ENCODE results near the gene RALGPS2. TPM values are rescaled to one million over a fixed set of nuclear protein-coding genes. Genes with fewer than 3 reads are reported as not detected.

Gene RALGPS2
- total RNA-seq, 1 donor from 2014 or later, result 47.8 TPM

DNA sequence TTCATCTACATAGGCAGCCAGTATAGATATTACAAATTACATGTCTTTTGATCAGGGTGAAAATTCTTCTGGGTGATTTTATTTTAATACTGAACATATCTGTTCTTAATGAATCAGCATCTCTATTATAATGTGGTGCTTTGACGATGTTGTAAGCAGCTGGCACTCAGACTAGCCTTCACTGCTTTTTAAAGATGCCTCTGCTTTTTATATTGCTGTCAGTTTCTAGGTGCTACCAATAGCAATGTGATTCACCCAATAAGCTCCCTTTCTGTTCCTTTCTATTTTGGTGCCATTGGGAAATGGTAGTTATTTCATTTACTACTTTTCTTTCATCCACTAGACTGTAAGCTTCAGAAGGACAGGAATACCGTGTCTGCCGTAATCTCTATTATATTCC is 156.9 kb downstream of the RALGPS2 start:
- Mint-ChIP-seq H3K27me3 (no peaks in the 10 kb centered on the region), H3K27ac (no peak overlapping the region), H3K36me3 (peaks cover 18% of the 10 kb centered on the region), H3K4me1 (ENCODE audit: unreplicated experiment) (no peaks in the 10 kb centered on the region), H3K9me3 (no peaks in the 10 kb centered on the region), H3K4me3 (no peak overlapping the region)
- TF ChIP-seq CTCF (conservative IDR thresholded peaks at IDR 0.05), result no peak
- DNase-seq (ENCODE audit: extremely low spot score, unreplicated experiment), result no peak

GRCh38 chr1:178885869-178886268 is 160.8 kb downstream of the RALGPS2 start:
- Mint-ChIP-seq H3K9me3 (no peaks in the 10 kb centered on the region), H3K36me3 (peaks cover 14% of the 10 kb centered on the region)

GRCh38 chr1:178886551-178886950 is 161.5 kb downstream of the RALGPS2 start:
- Mint-ChIP-seq H3K36me3 (peaks cover 10% of the 10 kb centered on the region), H3K27ac (no peak overlapping the region), H3K4me3 (no peak overlapping the region), H3K4me1 (ENCODE audit: unreplicated experiment) (no peaks in the 10 kb centered on the region), H3K9me3 (no peaks in the 10 kb centered on the region), H3K27me3 (no peaks in the 10 kb centered on the region)
- TF ChIP-seq CTCF (conservative IDR thresholded peaks at IDR 0.05), result no peak
- no peak for DNase-seq (ENCODE audit: extremely low spot score, unreplicated experiment)

More at GRCh38 chr1:178885869-178886268, 160.8 kb downstream of the RALGPS2 start:
- Mint-ChIP-seq H3K4me3 (no peak overlapping the region), H3K27me3 (no peaks in the 10 kb centered on the region), H3K27ac (no peak overlapping the region), H3K4me1 (ENCODE audit: unreplicated experiment) (no peaks in the 10 kb centered on the region)
- no peak for TF ChIP-seq CTCF (conservative IDR thresholded peaks at IDR 0.05)
- DNase-seq (ENCODE audit: extremely low spot score, unreplicated experiment), result no peak

DNA sequence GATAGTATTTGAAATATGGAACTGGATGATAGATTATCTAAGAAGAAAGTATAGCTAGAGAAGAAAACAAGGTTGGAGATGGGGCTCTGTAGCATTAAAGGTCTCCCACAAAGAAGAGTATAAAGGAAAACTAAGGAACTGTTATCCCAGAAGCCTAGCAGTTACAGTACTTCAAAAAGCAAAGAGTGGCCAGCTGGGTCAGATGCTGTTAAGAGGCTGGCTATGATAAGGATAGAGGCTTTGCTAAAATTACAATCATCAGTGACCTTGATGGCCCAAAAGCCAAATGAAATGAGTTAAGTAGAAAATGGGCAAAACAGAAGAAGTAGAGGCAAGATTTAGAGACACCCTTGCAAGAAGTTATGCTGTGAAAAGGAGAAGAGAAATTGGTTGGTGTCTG is 170.9 kb downstream of the RALGPS2 start:
- peaks cover 6% of the 10 kb centered on the region for H3K9me3 Mint-ChIP-seq
- peaks cover 28% of the 10 kb centered on the region for H3K36me3 Mint-ChIP-seq
- no peaks in the 10 kb centered on the region for H3K27me3 Mint-ChIP-seq
- H3K4me1 Mint-ChIP-seq (ENCODE audit: unreplicated experiment), result no peaks in the 10 kb centered on the region
- DNase-seq (ENCODE audit: extremely low spot score, unreplicated experiment), result no peak
- TF ChIP-seq CTCF (conservative IDR thresholded peaks at IDR 0.05), result no peak
- no peak overlapping the region for H3K27ac Mint-ChIP-seq
- no peak overlapping the region for H3K4me3 Mint-ChIP-seq

- H3K27me3 Mint-ChIP-seq, result no peaks in the 10 kb centered on the region
- no peak for DNase-seq (ENCODE audit: extremely low spot score, unreplicated experiment)
- no peak overlapping the region for H3K4me3 Mint-ChIP-seq
- no peak for TF ChIP-seq CTCF (conservative IDR thresholded peaks at IDR 0.05)
- H3K27ac Mint-ChIP-seq, result no peak overlapping the region
- peaks cover 6% of the 10 kb centered on the region for H3K9me3 Mint-ChIP-seq
- no peaks in the 10 kb centered on the region for H3K4me1 Mint-ChIP-seq (ENCODE audit: unreplicated experiment)
- H3K36me3 Mint-ChIP-seq, result peaks cover 39% of the 10 kb centered on the region
Measured at GRCh38 chr1:178898401-178898800, 173.4 kb downstream of the RALGPS2 start.

DNA sequence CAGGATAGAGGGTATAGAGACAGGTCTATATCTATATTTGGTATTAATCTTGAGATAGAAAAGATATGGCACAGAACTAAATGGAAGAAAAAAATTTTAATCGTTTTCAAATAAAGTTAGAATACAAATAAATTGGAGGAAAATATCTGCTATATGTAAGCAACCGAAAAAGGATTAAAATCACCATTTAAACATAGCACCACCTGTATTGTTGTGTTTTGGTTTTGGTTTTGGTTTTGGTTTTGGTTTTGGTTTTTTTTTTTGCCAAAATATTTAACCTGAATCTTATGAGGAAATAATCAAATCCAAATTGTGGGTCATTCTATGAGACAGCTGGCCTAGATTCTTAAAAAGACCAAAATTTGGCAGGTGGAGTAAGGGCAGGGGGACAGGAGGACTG is 174.4 kb downstream of the RALGPS2 start:
- Mint-ChIP-seq H3K27ac (no peak overlapping the region), H3K9me3 (peaks cover 6% of the 10 kb centered on the region), H3K4me1 (ENCODE audit: unreplicated experiment) (no peaks in the 10 kb centered on the region), H3K36me3 (peaks cover 44% of the 10 kb centered on the region), H3K27me3 (no peaks in the 10 kb centered on the region), H3K4me3 (no peak overlapping the region)
- no peak for TF ChIP-seq CTCF (conservative IDR thresholded peaks at IDR 0.05)
- no peak for DNase-seq (ENCODE audit: extremely low spot score, unreplicated experiment)

All from type B pancreatic cell (in vitro differentiated cells).